CD4-positive, alpha-beta T cell treated with Interleukin-10 for 1 hour (primary cell): Measurements from ENCODE around the gene ELL2.

Experiments
- DNase-seq: peaks from one replicate; pipeline ENCODE4 v3.0.0-alpha.2; 2020

The ELL2 gene

GRCh38 chr5:95961617-95962474 lies at the start of gene ELL2:
ELL2 (minus strand) TSS chr5:95961851; CDS start chr5:95961721, 130 bp downstream.
- peak; percentile 98 for DNase-seq

GRCh38 chr5:96008987-96009647 lies 47.5 kb upstream of the ELL2 start:
- no peak for DNase-seq

GRCh38 chr5:96008487-96008886 lies 46.8 kb upstream of the ELL2 start:
- no peak for DNase-seq

GRCh38 chr5:96007051-96007450 lies 45.4 kb upstream of the ELL2 start:
- no peak for DNase-seq

DNA sequence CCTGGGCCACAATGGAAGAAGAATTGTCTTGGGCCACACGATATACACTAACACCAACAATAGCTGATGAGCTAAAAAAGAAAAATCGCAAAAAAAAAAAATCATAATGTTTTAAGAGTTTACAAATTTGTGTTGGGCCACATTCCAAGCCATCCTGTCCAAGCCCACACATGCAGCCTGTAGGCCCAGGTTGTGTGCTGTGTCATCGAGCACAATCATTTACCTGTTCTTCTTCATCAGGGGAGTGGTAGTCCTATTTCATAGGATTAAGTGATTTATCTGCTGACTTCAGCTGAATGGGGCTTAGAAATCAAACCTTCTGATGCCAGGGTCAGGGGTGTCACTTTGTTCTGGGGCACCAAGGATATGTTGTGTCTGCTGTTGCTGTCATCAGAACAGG lies 44.6 kb upstream of the ELL2 start:
- no peak for DNase-seq

DNA sequence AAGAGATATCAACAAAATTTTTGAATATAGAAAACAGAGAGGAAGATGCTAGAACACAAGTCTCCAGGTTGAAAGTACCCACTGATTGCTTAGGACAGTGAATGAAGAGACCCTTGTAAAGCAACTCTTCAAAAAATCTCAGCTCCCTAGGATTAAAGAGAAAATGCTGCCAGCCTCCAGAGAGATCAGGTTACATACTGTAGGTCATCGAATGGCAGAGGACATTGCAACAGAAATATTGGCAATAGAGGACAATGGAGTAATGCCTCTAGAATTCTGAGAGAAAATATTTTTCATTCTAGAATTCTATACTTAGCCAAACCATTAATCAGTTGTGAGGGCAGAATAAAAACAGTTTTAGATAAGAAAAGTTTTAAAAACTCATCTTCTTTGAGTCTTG lies 43.1 kb upstream of the ELL2 start:
- DNase-seq = no peak

DNA sequence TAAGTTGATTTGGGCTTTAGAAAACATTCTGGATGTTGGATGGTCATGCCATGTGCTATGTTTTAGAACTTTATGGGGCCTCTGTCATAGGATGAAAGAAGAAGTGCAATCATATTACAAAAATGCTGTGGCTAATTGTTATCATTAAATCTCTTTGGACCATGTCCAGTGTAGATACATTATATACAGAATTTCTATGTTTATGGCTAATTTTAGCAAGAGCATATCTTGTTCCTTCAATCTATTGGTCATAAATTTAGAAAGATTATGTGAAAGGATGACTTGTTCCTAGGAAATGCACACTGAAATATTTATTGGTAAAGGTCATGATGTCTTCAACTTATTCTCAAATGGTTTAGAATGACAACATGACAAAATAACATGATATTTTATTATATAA lies 42.4 kb upstream of the ELL2 start:
- no peak for DNase-seq

GRCh38 chr5:96001262-96001661 lies 39.6 kb upstream of the ELL2 start:
- DNase-seq = no peak

DNA sequence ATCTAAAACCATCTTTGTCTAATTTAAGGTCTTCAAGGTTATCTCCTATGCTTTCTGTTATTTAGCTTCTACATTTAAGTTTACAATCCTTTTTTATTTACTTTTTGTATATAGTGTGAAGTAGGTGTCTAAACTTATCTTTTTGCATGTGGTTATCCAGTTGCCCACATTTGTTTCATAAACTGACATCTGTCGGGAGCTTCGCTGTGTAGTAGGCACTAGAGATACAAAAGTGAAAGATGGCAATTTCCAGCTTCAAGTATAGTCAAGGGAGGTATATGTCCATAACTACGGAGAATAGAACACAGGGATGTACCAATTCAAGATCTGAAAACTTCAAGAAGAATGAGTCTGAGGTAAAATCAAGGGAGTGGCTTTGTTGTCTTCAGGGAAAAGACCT lies 38.7 kb upstream of the ELL2 start:
- DNase-seq = no peak

DNA sequence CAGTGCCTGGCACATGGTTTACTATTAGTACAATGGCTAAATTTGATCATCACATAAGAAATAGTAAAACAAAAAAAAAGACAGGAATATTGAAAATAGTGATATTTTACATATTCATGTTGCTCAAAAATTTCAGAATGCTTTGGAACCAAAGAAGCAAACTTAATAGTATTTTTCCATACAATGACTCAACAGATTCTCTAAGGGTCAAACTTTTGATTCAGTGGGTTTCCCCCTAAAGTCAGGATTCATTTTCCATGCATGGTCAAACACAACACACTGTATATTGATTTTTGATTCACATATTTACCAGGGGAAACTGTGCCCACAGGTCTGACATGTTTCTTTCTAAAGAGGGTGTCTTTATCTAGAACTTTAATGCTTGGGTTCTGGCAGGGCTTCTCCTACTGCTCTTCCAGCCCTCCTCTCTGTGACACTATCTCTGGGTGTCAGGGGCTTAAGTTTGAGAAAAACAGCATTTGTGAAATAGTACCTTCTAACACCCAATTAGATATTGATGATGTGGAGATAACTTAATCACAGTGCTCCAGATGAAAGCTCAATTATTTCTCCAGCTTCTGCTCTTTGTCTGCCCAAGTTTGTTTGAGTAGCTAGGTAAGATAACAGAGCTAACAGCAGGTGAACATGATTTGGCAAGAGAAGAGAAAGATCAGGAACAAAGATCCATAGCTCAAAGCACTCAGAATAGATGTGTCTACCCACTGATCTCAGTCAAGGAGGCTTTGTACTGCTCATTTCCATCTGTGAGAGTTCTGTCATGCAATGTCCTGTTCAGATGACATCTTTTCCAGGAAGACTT lies 35.5 kb upstream of the ELL2 start:
- no peak for DNase-seq

GRCh38 chr5:95995962-95996489 lies 34.4 kb upstream of the ELL2 start:
- DNase-seq = no peak

- no peak for DNase-seq
Measured at GRCh38 chr5:95993776-95994175, 32.1 kb upstream of the ELL2 start.

GRCh38 chr5:95993266-95993665 lies 31.6 kb upstream of the ELL2 start:
- no peak for DNase-seq

- DNase-seq = no peak
Measured at GRCh38 chr5:95989283-95990048, 27.8 kb upstream of the ELL2 start.

DNA sequence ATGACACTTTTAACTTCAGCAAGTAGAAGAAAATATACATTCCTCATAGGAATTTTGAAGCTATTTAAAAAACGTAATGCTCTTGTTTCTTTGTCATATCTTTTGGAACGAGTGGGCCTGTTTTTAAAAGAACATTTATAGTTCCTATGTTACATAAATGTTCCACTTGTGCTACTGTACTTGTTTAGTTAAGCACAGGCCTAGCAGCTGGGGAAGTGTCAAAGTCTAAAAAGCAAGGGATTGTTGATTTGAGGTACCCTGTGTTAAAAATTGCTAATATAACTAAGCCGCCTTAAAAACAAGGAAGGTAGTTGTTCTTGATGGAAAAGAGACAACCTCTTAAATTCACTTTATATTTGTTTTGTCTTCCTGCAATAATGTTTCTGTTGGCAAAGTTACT lies 27.2 kb upstream of the ELL2 start:
- DNase-seq = no peak

GRCh38 chr5:95988094-95988493 lies 26.4 kb upstream of the ELL2 start:
- no peak for DNase-seq

GRCh38 chr5:95986937-95987520 lies 25.4 kb upstream of the ELL2 start:
- DNase-seq = no peak

- DNase-seq = no peak
Measured at GRCh38 chr5:95986001-95986400, 24.4 kb upstream of the ELL2 start.

DNA sequence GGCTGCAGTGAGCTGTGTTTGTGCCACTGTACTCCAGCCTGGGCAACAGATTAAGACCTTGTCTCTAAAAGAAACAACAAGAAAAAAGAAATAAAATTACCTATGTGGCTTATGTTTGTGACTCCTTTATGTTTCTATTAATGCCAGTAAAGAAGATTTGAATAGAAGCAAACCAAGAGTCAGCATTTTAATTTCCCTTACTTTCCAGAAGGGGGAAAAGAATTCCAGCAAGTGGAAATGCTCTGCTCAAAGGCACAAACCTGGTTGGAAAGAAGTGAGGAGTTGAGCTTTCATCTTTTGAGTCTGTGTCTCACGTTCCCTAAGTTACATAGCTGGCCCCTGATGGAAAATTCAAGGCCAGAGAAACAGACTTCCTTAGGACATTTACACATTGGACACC lies 23.6 kb upstream of the ELL2 start:
- DNase-seq = no peak

DNA sequence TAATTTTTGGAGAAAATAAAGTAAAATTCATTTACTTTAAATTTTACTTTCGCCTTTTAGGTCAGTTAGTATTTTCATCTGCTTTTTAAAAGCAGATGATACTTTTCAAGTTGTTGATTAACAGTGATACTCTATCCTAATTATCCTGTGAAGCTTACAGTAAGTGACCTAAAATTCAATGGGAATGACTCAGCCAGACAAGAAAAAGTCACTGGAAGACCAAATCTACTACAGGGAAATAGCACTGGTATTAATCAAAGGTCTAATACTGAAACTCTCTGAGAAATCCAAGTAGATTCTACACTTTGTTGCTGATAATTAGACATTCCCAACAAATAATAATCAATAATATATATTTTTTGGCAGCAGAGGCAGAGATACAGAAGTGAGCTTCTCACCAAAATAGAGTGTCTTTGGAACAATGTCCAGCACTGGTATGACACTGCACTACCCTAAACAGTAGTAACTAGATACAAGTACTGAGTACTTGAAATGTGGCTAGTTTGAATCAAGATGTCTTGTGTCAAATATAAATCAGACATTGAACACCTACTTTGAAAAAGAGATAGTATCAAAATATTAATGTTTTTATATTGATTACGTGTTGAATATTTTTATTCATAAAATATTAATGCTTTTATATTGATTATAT lies 22.8 kb upstream of the ELL2 start:
- DNase-seq = no peak

GRCh38 chr5:95983509-95983908 lies 21.9 kb upstream of the ELL2 start:
- no peak for DNase-seq

DNA sequence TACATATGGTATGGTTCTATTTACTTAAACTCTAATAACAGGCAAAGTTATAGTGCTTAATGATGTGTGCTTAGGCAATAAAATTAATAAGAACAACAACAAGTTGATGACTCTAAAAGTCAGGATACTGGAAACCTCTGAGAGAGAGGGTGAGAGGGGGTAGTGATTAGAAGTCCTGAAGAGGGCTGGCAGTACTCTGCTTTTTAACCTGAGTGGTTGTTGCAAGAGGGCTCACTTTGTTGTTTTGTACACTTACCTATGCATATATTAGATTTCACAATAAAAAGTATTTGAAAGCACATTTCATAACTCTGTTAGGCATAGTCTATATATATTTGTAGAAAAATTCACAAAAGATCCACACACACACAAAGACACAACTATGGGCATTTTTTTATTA lies 21.4 kb upstream of the ELL2 start:
- DNase-seq = no peak
